Endothelial cell (in vitro differentiated cells): Measurements from ENCODE around the gene HNRNPF. TPM values are rescaled to one million over a fixed set of nuclear protein-coding genes. Genes with fewer than 3 reads are reported as not detected.
"Not testable (repeated sequence)": the region's sequence is repeated elsewhere in the genome, so short reads cannot be mapped to it uniquely, and the experiment has no call there.

Source experiments
- DNase-seq: peaks from one replicate; pipeline ENCODE4 v3.0.0; 2021; ENCODE audit warnings: low spot score
- H3K27ac Mint-ChIP-seq: one replicate; pipeline ENCODE4 v1.8.0; 2021; ENCODE audit warnings: mixed read lengths, inconsistent platforms; ENCODE audit not compliant: unreplicated experiment
- H3K27me3 Mint-ChIP-seq: one replicate; pipeline ENCODE4 v1.8.0; 2021; ENCODE audit warnings: mild to moderate bottlenecking, moderate library complexity, mixed read lengths, inconsistent platforms; ENCODE audit not compliant: unreplicated experiment
- H3K36me3 Mint-ChIP-seq: one replicate; pipeline ENCODE4 v1.8.0; 2021; ENCODE audit warnings: mild to moderate bottlenecking, low read depth, mixed read lengths, inconsistent platforms; ENCODE audit not compliant: unreplicated experiment
- H3K4me1 Mint-ChIP-seq: one replicate; pipeline ENCODE4 v1.8.0; 2021; ENCODE audit warnings: mild to moderate bottlenecking, mixed read lengths, inconsistent platforms; ENCODE audit not compliant: unreplicated experiment
- H3K4me3 Mint-ChIP-seq: one replicate; pipeline ENCODE4 v1.8.0; 2021; ENCODE audit warnings: mild to moderate bottlenecking, mixed read lengths, inconsistent platforms; ENCODE audit not compliant: unreplicated experiment
- H3K9me3 Mint-ChIP-seq: one replicate; pipeline ENCODE4 v1.8.0; 2021; ENCODE audit warnings: mixed read lengths, inconsistent platforms; ENCODE audit not compliant: unreplicated experiment
- total RNA-seq: library from RNA; stranded (reverse); fragmentation: NEBNext Ultra II Directional; extraction: Animal tissue kit (Norgen Biotek cat#: 25700); gene quantifications from one replicate; pipeline ENCODE4 v1.2.1, GENCODE V29; 2021; ENCODE audit not compliant: unreplicated experiment
- TF ChIP-seq, protein P1 (sequence below): fragments of 200-600 bp; sonication (generic); IDR thresholded peaks from one replicate; pipeline ENCODE4 v1.5.0; 2021; ENCODE audit warnings: antibody characterized with exemption; ENCODE audit not compliant: unreplicated experiment

Gene HNRNPF
- total RNA-seq, 1 donor from 2014 or later = 194 TPM

DNA sequence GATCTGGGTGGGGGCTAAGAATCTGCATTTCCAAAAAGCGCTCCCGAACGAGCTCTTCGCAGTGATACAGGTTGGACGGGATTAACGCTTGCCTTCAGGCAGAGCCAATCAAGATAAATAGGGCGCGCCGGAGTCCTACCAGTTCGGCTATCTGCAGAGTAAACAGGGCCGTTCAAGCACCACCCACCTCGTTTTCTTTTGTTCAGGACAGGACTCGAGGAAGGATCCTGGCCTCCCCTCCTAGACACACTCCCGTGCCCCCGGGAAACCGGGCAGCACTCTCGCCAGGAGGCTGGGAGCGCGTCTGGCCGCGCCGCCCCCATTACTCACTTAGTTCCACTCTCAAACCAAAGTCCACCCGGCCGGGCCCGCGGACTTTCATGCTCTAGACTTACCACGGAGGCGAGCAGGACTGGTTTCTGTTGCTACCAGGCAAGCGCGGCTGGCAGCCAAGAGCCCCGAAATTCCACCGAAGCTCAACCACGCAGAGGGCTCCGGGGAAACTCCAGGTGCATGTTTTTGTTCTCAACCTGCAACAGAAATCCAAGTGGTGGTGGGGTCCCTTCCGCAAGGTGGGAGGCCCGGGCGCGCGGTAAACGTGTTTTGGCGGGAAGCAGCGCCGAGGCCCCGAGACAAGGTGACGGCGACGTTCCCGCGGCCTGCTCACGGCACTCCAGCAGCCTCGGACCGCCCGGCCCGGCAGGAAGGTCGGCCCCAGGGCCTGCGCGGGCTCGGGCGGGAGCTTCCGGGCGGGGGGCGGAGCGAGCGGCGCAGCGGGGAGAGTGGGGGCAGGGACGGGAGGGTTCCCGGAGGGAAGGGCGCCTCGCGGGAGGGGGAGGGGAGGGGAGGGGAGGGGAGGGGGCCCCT lies 12.7 kb downstream of the HNRNPF start:
- TF ChIP-seq, protein P1, sequence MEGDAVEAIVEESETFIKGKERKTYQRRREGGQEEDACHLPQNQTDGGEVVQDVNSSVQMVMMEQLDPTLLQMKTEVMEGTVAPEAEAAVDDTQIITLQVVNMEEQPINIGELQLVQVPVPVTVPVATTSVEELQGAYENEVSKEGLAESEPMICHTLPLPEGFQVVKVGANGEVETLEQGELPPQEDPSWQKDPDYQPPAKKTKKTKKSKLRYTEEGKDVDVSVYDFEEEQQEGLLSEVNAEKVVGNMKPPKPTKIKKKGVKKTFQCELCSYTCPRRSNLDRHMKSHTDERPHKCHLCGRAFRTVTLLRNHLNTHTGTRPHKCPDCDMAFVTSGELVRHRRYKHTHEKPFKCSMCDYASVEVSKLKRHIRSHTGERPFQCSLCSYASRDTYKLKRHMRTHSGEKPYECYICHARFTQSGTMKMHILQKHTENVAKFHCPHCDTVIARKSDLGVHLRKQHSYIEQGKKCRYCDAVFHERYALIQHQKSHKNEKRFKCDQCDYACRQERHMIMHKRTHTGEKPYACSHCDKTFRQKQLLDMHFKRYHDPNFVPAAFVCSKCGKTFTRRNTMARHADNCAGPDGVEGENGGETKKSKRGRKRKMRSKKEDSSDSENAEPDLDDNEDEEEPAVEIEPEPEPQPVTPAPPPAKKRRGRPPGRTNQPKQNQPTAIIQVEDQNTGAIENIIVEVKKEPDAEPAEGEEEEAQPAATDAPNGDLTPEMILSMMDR = no peak
- peaks cover 34% of the 10 kb centered on the region for H3K4me1 Mint-ChIP-seq
- H3K27ac Mint-ChIP-seq = peak overlapping the region; percentile 91
- H3K9me3 Mint-ChIP-seq = no peaks in the 10 kb centered on the region
- H3K36me3 Mint-ChIP-seq = peaks cover 21% of the 10 kb centered on the region
- peak overlapping the region; percentile 92 for H3K4me3 Mint-ChIP-seq
- H3K27me3 Mint-ChIP-seq = peaks cover 10% of the 10 kb centered on the region
- DNase-seq = peak; percentile 80

DNA sequence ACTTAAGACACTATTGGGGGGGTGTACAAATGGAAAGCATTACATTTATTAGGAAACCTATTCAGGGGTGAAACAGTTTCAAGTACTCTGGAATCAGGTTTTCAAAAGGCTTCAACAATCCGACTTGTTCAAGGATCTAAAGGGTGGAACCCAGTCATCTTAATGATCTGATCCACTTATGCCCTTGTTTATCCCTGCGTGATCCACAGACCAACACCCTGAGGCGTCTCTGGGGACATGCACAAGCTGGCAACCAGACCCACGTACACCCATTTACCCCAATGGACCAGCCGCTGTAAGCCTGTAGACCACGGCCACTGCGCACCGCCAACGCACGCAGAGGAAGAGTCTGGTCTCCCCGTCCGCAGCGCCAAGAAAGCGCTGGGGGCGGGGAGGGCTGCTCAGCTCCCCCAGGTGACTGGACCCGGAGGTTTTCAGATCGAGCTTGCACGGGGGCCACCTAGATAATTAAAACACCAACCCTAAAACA lies 13.4 kb downstream of the HNRNPF start:
- H3K27me3 Mint-ChIP-seq = peaks cover 10% of the 10 kb centered on the region
- TF ChIP-seq, protein P1 = no peak
- peaks cover 31% of the 10 kb centered on the region for H3K4me1 Mint-ChIP-seq
- no peaks in the 10 kb centered on the region for H3K9me3 Mint-ChIP-seq
- H3K4me3 Mint-ChIP-seq = peak overlapping the region; percentile 92
- peak; percentile 25 for DNase-seq
- peak overlapping the region; percentile 91 for H3K27ac Mint-ChIP-seq
- peaks cover 22% of the 10 kb centered on the region for H3K36me3 Mint-ChIP-seq

- Mint-ChIP-seq H3K4me1 (peaks cover 35% of the 10 kb centered on the region), H3K27me3 (peaks cover 10% of the 10 kb centered on the region), H3K36me3 (peaks cover 27% of the 10 kb centered on the region), H3K4me3 (peak overlapping the region; percentile 92), H3K9me3 (no peaks in the 10 kb centered on the region), H3K27ac (peak overlapping the region; percentile 48)
- TF ChIP-seq, protein P1 = no peak
- DNase-seq = no peak
Observed at GRCh38 chr10:43394868-43395267, 14.1 kb downstream of the HNRNPF start.

DNA sequence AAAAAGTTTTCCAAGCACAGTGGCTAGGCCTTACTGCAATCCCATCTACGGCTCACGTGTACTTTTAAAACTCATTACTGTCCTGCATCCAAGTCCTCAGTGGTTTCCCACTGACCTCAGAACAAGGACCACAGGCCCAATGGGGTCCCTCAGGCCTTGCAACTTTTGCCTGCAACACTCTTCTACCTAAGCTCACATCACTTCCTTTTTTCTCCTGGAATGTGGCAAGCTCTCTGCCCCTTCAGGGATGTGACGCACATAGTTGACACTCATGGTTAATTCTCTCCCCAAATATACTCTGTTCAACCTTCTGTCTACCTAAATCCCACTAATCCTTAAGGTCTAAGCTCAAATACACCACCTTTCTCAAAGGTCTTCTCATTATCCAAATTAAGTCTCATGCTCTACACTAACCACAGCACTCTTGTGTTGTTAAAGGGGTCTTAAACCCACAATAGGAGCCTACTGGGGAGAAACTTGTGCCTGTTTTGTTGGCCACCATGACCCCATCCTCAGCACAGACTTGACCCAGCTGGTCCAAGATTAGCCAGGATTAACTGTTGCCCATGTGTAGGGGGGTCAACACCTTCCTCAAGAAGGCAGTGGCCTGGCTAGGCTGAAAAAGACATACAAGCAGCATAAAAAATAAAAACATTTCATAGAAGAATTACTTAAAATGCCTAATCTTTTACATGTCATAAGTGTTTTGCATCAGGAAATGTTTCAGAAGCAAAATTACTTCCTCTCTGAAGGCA lies 15.2 kb downstream of the HNRNPF start:
- H3K36me3 Mint-ChIP-seq = peaks cover 31% of the 10 kb centered on the region
- H3K4me1 Mint-ChIP-seq = peaks cover 28% of the 10 kb centered on the region
- H3K9me3 Mint-ChIP-seq = no peaks in the 10 kb centered on the region
- TF ChIP-seq, protein P1 = no peak
- H3K27ac Mint-ChIP-seq = no peak overlapping the region
- DNase-seq = no peak
- peaks cover 10% of the 10 kb centered on the region for H3K27me3 Mint-ChIP-seq
- H3K4me3 Mint-ChIP-seq = peak overlapping the region; percentile 17

GRCh38 chr10:43393186-43393585 lies 15.8 kb downstream of the HNRNPF start:
- not testable (repeated sequence) for H3K9me3 Mint-ChIP-seq, H3K27ac Mint-ChIP-seq, H3K27me3 Mint-ChIP-seq, DNase-seq
- H3K36me3 Mint-ChIP-seq = peaks cover 36% of the 10 kb centered on the region
- H3K4me3 Mint-ChIP-seq = peak overlapping the region; percentile 7
- H3K4me1 Mint-ChIP-seq = peaks cover 28% of the 10 kb centered on the region
